Esophagus muscularis mucosa (tissue), 4 donors: ENCODE results near the gene LCOR. TPM values are rescaled to one million over a fixed set of nuclear protein-coding genes. Genes with fewer than 3 reads are reported as not detected.

Experiments
- DNase-seq: peaks from one replicate; pipeline ENCODE4 v3.0.0-alpha.2; 2017; ENCODE audit errors: extremely low spot score
- H3K27ac ChIP-seq, 4 donors: fragments of 200-600 bp; sonication (generic); replicated peaks in 1 of 4; 1 replicate in 3 of 4; 2 replicates in 1 of 4; pipeline ENCODE4 v1.5.1; 2016 to 2019; ENCODE audit warnings: mild to moderate bottlenecking in 1 of 4
- H3K27me3 ChIP-seq, 4 donors: fragments of 200-600 bp; sonication (generic); one replicate each; pipeline versions ENCODE4 v1.5.1 to v1.6.0; 2016 to 2019
- H3K36me3 ChIP-seq, 4 donors: fragments of 200-600 bp; sonication (generic); one replicate each; pipeline ENCODE4 v1.5.1; 2016 to 2019
- H3K4me1 ChIP-seq, 4 donors: fragments of 200-600 bp; sonication (generic); one replicate each; pipeline ENCODE4 v1.5.1; 2016 to 2019
- H3K4me3 ChIP-seq, 4 donors: fragments of 200-600 bp; sonication (generic); 1 replicate in 2 of 4; 2 replicates in 2 of 4; pipeline ENCODE4 v1.5.1; 2016 to 2019; ENCODE audit warnings: mild to moderate bottlenecking in 4 of 4, moderate library complexity in 1 of 4
- H3K9me3 ChIP-seq, 4 donors: fragments of 200-600 bp; sonication (generic); 1 replicate in 3 of 4; 2 replicates in 1 of 4; pipeline ENCODE4 v1.5.1; 2016 to 2019
- CTCF ChIP-seq, 3 experiments: fragments of 200-600 bp in 2 of 3; fragments of 450-650 bp in 1 of 3; sonication (generic) in 2 of 3; IDR thresholded peaks; one replicate each; pipeline ENCODE4 v1.5.1; 2017 to 2019; ENCODE audit warnings: antibody characterized with exemption in 3 of 3, mild to moderate bottlenecking in 2 of 3, moderate library complexity in 1 of 3
- POLR2AphosphoS5 ChIP-seq, 2 donors: sonication (generic); formaldehyde crosslinking; IDR thresholded peaks; one replicate each; pipeline ENCODE4 v1.6.1; 2017; ENCODE audit warnings: antibody characterized with exemption in 2 of 2
- WGBS: methylation state at CpG from one replicate; pipeline ENCODE4 v1.1.5; 2018; 5-methylcytosine and 5-hydroxymethylcytosine counted together
- intact Hi-C: fragments of 100-400 bp; cut with DNase I; formaldehyde crosslinking; loops from one replicate; pipeline ENCODE4 v1.15.1; 2023
- total RNA-seq, 4 donors: library from RNA; depleted of rRNA; stranded (reverse); fragments of >200 nt; gene quantifications; one replicate each; pipeline versions ENCODE4 v1.1.0 to v1.2.1, GENCODE V29; 2016

Gene LCOR
- total RNA-seq, 4 donors from 2014 or later, result 23.1 to 43.2 (median 29.4) TPM

DNA sequence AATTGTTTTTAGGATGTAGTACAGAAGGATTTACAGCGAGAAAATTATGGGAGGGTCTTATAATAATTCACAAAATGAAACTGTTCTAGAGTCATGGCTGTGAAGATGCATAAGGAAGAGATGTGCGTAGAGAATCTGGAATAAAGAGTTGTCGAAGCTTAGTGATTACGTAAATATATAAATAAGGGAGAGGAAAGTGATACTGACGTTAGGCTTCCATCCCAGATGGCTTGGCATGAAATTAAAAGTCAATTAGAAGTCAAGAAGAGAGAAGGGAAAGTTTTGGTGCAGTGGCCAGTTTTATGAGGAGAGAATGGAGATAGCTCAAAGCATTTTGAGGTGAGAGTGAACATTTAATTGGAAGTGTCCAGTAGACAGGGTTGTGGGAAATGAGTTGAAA, 85.5 kb downstream of the LCOR start:
- TF ChIP-seq CTCF (IDR thresholded peaks at IDR 0.05), result no peak
- TF ChIP-seq POLR2AphosphoS5 (IDR thresholded peaks at IDR 0.05), result no peak
- Histone ChIP-seq H3K27ac (no peak overlapping the region), H3K4me1 (peaks cover 0 to 5% (median 0%) of the 10 kb centered on the region in 4 donors), H3K27me3 (no peaks in the 10 kb centered on the region), H3K4me3 (no peak overlapping the region), H3K9me3 (no peaks in the 10 kb centered on the region), H3K36me3 (peaks cover 0 to 27% (median 14%) of the 10 kb centered on the region in 4 donors)
- intact Hi-C loops, result no loop called here
- no peak for DNase-seq
- 90% methylated on average over 5 of the region's 5 CpGs for WGBS

DNA sequence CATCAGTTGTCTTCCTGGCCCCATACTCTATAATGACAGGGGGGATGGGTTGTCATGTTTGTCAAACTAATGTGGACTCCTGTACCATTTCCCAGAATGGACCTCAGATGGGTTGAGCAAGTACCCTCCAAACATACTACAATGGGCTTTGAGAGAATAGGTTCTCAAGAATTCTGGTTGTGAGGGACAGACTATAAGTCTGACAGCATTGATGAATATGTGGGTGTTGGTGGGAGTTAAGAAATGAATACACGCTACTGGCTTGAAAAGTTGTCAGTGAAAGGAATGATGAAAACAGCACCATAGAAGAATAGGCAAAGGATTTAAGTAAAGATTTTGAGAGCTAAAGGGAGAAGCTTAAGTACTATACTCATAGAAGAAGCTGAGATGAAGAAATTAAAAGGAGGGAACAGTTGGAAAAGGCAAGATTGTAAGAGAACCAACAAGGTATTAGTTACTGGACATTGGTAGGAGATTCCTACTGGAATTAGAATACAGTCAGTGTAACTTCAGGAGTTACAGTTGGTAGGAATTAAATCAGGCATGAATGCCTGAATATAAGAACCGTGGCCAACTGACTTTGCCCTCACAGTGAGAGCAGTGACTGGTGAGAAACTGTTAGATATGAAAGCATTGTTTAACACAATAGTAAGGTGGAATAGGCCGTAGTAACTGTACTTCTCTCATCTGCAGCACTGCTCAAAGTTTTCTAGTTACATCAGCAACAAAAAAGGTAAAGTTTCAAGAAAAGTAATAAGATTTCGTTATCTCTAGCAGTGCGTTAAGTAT, 86.3 kb downstream of the LCOR start:
- H3K27ac ChIP-seq, result no peak overlapping the region
- intact Hi-C loops, result no loop called here

DNA sequence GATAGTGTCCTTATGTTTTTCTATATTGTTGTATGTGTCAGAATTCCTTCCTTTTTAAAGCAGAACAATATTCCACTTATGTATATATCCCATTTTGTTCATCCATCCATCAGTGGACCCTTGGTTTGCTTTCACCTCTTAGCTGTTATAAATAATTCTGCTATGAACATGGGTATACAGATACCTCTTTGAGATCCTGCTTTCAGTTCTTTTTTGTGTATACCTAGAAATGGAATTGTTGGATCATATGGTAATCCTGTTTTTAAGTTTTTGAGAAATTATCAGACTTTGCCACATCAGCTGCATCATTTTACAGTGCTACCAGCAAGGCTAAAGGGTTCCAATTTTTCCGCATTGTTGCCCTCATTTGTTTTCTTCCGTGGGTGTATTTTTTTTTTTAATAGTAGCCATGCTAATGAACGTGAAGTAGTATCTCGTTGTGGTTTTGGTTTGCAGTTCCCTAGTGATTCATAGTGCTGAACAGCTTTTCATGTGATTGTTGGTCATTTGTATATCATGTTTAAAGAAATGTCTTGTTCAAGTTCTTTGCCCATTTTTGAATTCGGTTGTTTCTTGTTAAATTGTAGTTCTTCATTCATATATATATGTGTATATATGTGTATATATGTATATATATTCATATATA, 87.8 kb downstream of the LCOR start:
- no peak for DNase-seq
- Histone ChIP-seq H3K36me3 (peaks cover 0 to 21% (median 11%) of the 10 kb centered on the region in 4 donors), H3K4me1 (peaks cover 0 to 8% (median 4%) of the 10 kb centered on the region in 4 donors), H3K27ac (no peak overlapping the region), H3K4me3 (no peak overlapping the region), H3K27me3 (no peaks in the 10 kb centered on the region), H3K9me3 (no peaks in the 10 kb centered on the region)
- intact Hi-C loops, result no loop called here
- TF ChIP-seq CTCF (IDR thresholded peaks at IDR 0.05) (no peak), POLR2AphosphoS5 (IDR thresholded peaks at IDR 0.05) (no peak)
- WGBS, result 95% methylated on average over 5 of the region's 5 CpGs

More for the DNA sequence above, 86.3 kb downstream of the LCOR start:
- TF ChIP-seq CTCF (IDR thresholded peaks at IDR 0.05), result no peak
- Histone ChIP-seq H3K27me3 (no peaks in the 10 kb centered on the region), H3K9me3 (no peaks in the 10 kb centered on the region), H3K4me1 (peaks cover 0 to 8% (median 4%) of the 10 kb centered on the region in 4 donors), H3K36me3 (peaks cover 0 to 27% (median 14%) of the 10 kb centered on the region in 4 donors), H3K4me3 (no peak overlapping the region)
- 86% methylated on average over 5 of the region's 5 CpGs for WGBS
- no peak for DNase-seq

GRCh38 chr10:96921655-96922054, 89.6 kb downstream of the LCOR start:
- peaks cover 0 to 8% (median 0%) of the 10 kb centered on the region in 4 donors for H3K36me3 ChIP-seq
- no peak overlapping the region for H3K27ac ChIP-seq
- intact Hi-C loops, result no loop called here
- peaks cover 0 to 8% (median 4%) of the 10 kb centered on the region in 4 donors for H3K4me1 ChIP-seq
- no peak for DNase-seq
- H3K9me3 ChIP-seq, result no peaks in the 10 kb centered on the region
- no peak for TF ChIP-seq CTCF (IDR thresholded peaks at IDR 0.05)
- H3K27me3 ChIP-seq, result no peaks in the 10 kb centered on the region
- WGBS, result 84% methylated on average over 4 of the region's 4 CpGs
- H3K4me3 ChIP-seq, result no peak overlapping the region
